Occipital lobe (tissue), 2 donors: ENCODE data around the gene SSR1. TPM values are rescaled to one million over a fixed set of nuclear protein-coding genes. Genes with fewer than 3 reads are reported as not detected.
A peak's percentile ranks its signal among the peaks of the same experiment; 100 is the strongest.
"Not testable (repeated sequence)": the region's sequence is repeated elsewhere in the genome, so short reads cannot be mapped to it uniquely, and the experiment has no call there.

Experiments
- DNase-seq: peaks from one replicate; lab custom pipeline; 2025; lab: John Stamatoyannopoulos, UW
- total RNA-seq: library from RNA; depleted of rRNA; stranded (reverse); fragments of >200 nt; gene quantifications from one replicate; pipeline ENCODE4 v1.2.3, GENCODE V29; 2014

SSR1 gene
- total RNA-seq, 1 donor from 2014 or later = 50.1 TPM

GRCh38 chr6:7282097-7282906, 30.7 kb downstream of the SSR1 start:
- no peak for DNase-seq

DNA sequence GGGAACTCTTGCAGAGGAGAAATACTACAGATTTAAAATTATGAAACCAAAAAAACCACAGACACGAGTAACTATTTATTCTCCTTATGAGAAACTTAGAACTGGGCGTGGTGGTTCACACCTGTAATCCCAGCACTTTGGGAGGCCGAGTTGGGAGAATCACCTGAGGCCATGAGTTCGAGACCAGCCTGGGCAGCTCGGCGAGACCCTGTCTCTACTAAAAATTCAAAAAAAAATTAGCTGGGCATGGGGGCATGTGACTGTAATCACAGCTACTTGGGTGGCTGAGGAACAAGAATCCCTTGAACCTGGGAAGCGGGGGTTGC, 36.8 kb downstream of the SSR1 start:
- no peak for DNase-seq

DNA sequence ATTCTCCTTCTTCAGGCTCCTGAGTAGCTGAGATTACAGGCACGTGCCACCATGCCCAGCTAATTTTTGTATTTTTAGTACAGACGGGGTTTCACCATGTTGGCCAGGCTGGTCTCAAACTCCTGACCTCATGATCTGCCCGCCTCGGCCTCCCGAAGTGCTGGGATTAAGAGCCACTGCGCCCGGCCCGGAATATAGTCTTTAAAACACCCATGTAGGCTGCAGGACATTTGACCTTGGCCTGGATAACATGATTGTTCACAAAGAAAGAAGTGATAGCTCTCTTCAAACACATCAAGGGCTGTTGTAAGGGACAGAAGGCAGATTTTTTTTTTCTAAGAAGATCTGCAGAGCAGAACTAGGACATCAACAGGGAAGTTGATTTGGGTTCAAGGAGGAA, 38.5 kb downstream of the SSR1 start:
- not testable (repeated sequence) for DNase-seq

DNA sequence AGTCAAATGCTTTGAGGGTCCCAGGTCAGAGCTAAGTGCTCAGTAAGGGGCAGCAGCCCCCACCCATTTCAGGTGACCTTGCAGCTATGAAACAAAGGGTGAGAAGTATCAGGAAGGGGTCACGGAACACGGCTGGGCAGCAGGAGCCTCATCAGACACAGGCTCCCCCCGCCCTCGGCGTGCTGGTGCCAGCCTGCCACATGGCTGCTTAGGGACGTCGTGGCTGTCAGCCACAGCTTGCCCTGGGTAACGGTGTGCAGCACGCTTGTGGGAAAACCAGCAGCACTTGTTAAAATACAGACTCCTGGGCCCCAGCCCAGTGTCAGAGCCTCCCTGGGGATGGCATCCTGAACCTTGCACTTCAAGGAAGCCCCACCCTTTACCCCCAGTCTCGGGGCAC, 39.3 kb downstream of the SSR1 start:
- DNase-seq = no peak

DNA sequence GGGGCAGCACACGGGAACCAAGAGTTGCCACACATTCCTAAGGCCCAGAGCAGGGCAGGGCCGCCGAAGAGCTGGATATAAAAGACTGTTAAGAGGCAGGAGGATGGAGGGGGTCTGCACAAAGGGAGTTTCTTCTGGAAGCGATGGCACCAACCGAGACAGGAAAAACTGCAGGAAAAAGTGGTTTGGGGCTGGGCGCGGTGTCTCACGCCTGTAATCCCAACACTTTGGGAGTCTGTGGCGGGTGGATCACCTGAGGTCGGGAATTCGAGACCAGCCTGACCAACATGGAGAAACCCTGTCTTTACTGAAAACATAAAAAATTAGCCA, 41.8 kb downstream of the SSR1 start:
- DNase-seq = no peak

DNA sequence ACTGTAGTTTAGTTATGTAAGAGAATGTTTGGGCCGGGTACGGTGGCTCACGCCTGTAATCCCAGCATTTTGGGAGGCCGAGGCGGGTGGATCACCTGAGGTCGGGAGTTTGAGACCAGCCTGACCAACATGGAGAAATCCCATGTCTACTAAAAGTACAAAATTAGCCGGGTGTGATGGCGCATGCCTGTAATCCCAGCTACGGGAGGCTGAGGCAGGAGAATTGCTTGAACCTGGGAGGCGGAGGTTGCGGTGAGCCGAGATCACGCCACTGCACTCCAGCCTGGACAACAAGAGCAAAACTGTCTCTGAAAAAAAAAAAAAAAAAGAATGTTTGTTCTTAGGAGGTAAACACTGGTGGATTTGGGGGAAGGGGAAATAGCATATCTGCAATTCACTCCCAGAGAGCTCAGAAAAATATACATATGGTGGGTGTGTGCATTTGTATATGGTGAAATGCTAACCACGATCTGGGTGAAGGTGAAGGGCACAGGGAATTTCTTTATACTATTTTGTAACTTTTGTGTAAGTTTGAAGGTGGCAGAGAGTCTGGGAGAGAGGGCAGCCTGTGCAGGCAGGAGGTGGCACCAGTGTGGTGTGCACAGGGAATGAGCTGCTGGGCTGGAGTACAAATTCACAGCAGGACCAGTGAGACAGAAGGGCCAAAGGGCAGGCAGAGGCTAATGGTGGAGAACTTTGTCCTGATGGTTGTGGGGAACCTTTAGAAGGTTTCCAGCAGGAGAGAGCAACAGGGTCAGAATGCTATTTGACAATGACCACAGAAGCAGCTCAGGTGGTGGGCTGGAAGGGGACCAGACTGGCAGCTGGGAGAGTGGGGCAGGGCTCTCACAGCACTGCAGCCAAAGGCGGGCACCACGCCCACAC, 42.4 kb downstream of the SSR1 start:
- DNase-seq = no peak

- no peak for DNase-seq
These were observed 43.2 kb downstream of the SSR1 start for GRCh38 chr6:7269816-7270215.

DNA sequence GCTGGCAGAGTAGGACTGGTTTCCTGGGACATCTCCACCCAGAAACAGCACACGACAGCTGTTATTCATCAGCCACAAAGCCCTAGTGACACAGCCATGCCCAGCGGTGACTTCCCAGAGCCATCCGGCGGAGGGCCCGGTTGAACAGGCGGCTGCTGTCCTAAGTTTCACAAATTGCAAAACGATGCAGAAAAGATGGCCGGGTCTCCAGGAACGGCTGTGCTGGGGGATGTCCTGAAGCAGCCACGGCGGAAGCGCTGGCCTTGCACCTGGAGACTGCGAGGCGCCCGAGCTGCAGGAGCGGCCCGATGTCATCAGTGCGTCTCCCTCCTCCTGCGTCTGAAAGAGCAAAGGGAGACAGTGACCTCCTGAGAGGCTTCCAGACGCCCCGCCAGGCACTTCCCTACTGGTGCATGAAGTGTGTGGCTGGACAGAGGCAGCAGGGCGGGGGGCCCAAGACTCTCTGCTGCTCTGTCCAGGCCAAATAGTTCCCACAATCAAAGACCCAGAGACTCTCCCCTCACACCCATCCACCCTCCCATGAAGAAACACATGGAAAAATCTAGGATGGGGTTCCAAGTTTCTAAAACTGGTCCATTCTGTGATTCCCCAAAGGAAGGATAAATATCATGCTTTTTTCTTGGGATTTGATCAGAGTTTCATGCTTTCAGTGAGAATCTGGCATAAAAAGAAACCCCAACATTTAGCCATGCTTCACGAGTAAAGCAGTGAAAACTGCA, 44.0 kb downstream of the SSR1 start:
- DNase-seq = no peak

- no peak for DNase-seq
These were observed 44.6 kb downstream of the SSR1 start for GRCh38 chr6:7268362-7268761.

DNA sequence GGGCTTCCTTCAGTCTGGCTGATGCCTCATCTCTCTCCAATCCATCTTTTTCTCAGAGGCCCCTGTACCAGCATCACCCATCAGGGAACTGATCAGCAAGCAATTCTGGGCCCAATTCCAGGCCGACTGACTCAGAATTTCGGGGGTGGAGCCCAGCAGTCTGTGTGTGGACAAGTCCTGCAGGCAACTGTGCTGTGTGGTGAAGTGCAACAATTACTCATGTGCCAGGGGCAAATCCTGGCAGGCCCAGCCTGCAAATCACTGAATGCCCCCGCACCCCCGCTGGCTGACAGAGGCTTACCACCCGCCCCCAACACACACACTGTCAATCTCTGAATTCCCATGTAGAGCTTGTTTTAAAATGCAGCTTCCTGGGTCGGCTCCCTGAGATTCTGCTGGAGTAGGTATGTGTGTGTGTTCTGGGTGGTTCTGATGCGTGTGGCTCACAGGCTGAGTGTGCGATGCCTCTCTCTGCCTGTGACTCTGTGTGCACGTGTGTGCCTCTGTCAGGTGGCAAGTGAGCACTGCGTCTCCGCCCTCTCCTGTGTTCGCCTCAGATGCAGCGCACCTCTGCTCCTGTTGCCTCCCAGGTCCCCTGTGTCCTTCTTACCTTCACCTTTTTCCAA, 45.4 kb downstream of the SSR1 start:
- DNase-seq = peak; percentile 87

DNA sequence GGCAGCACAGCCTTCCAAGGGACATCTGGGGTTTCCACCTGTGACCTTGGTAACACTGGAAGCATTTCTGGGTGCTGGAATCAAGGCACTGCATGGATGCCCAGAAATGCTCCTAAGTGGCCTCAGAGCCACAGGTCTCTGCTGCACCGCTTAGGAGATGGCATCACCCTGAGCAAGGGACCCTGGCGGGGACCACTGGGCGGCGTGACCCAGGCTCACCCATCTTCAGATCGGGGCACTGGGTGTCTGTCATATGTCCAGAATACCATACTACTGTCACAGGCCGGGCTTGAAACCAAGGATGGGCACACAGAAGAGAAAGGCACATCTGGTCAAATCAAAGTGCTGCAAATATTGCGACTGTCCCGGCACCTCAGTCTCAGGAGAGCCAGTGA, 45.9 kb downstream of the SSR1 start:
- no peak for DNase-seq

GRCh38 chr6:7265385-7265726, 47.6 kb downstream of the SSR1 start:
- DNase-seq = not testable (repeated sequence)

GRCh38 chr6:7264686-7265384, 48.2 kb downstream of the SSR1 start:
- no peak for DNase-seq

DNA sequence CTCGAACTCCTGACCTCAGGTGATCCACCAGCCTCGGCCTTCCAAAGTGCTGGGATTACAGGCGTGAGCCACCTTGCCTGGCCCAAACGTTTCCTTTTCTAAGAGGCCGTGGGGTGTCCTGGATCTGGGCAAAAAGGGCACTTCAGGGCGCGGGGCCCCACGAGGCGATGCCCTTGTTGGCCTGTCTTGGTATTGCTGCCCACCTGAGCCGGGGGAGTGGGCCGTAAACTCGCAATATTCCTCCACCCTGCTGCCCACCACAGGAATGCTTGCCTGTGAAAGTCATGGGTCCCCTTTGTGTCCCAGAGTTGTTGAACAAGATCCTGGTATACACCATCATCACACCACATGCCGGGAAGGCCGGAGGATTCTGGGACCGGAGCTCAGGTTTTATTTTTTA, 49.0 kb downstream of the SSR1 start:
- DNase-seq = no peak

DNA sequence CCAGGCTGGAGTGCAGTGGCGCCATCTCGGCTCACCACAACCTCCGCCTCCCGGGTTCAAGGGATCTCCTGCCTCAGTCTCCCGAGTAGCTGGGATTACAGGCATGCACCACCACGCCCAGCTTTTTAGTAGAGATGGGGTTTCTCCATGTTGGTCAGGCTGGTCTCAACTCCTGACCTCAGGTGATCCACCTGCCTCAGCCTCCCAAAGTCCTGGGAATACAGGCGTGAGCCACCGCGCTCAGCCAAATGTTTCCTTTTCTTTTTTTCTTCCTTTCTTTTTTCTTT, 49.5 kb downstream of the SSR1 start:
- not testable (repeated sequence) for DNase-seq

DNA sequence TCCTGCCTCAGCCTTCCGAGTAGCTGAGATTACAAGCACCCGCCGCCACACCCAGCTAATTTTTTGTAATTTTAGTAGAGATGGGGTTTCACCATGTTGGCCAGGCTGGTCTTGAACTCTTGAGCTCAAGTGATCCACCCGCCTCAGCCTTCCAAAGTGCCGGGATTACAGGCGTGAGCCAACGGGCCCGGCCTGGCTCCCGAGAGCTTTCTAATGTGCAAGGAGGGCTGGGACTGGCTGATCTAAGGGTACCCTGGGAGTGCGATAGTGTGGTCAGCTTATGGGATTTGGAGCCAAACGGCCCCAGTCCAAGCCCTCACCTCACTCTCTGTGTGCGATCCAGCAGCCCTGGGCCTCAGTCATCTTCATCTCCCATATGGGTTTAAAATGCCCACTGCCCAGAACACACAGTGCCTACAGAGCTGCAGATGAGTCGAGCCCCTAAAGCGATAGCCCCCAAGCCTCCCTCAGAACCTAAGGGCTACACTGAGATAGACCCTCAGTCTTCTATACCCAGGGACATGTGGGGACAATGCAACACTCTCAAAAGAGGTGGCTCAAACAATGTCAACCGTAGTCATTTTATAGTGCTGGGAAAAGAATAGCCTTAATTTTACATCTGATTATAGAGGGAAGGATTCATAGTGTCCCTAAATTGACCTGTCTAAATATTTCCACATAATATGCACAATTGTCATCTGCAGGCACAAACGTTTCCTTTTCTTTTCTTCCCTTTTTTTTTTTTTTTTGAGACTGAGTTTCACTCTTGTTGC, 50.1 kb downstream of the SSR1 start:
- no peak for DNase-seq

- DNase-seq = no peak
These were observed 51.0 kb downstream of the SSR1 start for GRCh38 chr6:7261852-7262461.

- peak; percentile 75 for DNase-seq
These were observed 51.8 kb downstream of the SSR1 start for GRCh38 chr6:7261032-7261841.

DNA sequence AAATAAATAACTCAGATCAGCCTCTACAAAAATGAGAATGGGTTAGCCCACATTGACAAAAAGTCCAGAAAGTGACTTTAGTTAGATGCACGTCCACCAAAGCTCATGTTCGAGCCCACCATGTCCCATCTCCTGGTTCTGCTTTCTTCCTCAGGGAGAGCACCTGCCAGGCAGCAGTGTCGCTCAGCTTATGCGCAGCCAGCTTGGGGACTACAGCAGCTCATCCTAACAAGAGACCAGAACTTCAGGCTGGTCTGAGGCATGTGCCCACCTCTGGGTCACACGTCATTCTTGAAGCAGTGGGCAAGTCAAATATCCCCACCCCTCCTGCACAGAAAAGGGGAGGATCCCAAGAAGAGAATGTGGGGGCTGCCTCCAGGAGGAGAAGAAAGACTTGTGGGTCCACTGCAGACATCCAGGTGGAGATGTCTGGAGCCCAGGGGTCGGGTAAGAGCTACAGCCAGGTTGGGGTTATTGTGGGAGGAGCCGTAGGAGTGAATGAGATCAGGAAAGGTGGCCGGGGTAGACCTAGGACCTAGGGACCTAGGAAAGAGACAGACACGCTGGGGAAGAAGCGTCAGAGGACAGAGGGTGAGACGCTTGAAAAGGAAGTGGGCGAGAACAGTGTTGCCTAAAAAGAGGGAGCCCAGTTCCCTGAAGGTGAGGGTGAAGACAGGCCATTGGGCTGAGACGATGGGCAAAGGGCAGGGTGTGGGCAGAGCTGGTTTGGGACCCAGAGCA, 52.5 kb downstream of the SSR1 start:
- DNase-seq = no peak
